ENCODE results near the gene SASS6.

DNA sequence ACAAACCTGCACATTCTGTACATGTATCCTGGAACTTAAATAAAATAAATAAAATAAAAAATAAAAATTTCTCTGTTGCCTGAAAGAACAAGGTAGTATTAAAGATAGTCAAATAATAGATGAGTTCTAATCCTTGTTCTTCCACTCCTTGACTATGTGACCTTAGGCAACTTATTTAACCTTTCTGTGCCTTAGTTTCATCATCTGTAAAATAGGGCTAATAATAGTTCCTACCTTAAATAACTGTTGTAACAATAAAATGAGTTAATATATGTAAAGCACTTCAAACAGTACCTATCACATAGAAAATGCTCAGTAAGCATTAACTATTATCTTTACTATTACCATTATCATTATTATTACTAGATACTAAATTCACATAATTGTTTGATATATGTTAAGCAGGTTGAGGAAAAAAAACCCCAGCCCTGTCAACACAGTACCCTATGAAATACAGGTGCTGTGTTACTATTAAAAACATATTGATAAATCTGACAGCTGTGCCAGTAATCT is 23.1 kb downstream of the SASS6 start:
- TF ChIP-seq CTCF (IDR thresholded peaks at IDR 0.05; ENCODE audit: poor library complexity, severe bottlenecking) (no peak), TAF1 (IDR thresholded peaks at IDR 0.05; ENCODE audit: low read depth) (no peak), EP300 (conservative IDR thresholded peaks at IDR 0.05; ENCODE audit: poor library complexity, severe bottlenecking) (no peak), RAD21 (conservative IDR thresholded peaks at IDR 0.05) (no peak), EZH2 (IDR thresholded peaks at IDR 0.05; ENCODE audit: borderline replicate concordance, insufficient read depth, low read length, poor library complexity, severe bottlenecking) (no peak), POLR2AphosphoS5 (IDR thresholded peaks at IDR 0.05) (no peak)
- TF ChIP-seq, protein P1, sequence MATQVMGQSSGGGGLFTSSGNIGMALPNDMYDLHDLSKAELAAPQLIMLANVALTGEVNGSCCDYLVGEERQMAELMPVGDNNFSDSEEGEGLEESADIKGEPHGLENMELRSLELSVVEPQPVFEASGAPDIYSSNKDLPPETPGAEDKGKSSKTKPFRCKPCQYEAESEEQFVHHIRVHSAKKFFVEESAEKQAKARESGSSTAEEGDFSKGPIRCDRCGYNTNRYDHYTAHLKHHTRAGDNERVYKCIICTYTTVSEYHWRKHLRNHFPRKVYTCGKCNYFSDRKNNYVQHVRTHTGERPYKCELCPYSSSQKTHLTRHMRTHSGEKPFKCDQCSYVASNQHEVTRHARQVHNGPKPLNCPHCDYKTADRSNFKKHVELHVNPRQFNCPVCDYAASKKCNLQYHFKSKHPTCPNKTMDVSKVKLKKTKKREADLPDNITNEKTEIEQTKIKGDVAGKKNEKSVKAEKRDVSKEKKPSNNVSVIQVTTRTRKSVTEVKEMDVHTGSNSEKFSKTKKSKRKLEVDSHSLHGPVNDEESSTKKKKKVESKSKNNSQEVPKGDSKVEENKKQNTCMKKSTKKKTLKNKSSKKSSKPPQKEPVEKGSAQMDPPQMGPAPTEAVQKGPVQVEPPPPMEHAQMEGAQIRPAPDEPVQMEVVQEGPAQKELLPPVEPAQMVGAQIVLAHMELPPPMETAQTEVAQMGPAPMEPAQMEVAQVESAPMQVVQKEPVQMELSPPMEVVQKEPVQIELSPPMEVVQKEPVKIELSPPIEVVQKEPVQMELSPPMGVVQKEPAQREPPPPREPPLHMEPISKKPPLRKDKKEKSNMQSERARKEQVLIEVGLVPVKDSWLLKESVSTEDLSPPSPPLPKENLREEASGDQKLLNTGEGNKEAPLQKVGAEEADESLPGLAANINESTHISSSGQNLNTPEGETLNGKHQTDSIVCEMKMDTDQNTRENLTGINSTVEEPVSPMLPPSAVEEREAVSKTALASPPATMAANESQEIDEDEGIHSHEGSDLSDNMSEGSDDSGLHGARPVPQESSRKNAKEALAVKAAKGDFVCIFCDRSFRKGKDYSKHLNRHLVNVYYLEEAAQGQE (IDR thresholded peaks at IDR 0.05; ENCODE audit: borderline replicate concordance): no peak

Measured in neural cell (in vitro differentiated cells).